HL-60 (cell line): ENCODE measurements around the gene A4GALT.

ENCODE experiments used
- DNase-seq, 2 experiments: peaks; one replicate each; pipeline ENCODE4 v3.0.0-alpha.2; 2010 to 2020; ENCODE audit warnings: low read depth in 1 of 2, low spot score in 1 of 2
- H3K27ac ChIP-seq: fragments of 250-450 bp; sonication (Bioruptor Pico); replicated peaks from 2 replicates; pipeline ENCODE4 v1.5.1; 2020; ENCODE audit warnings: mild to moderate bottlenecking, moderate library complexity
- H3K27me3 ChIP-seq: fragments of 250-450 bp; sonication (Bioruptor Pico); 2 replicates; pipeline ENCODE4 v1.5.1; 2021; ENCODE audit warnings: mild to moderate bottlenecking, moderate library complexity; ENCODE audit not compliant: insufficient read depth, poor library complexity, severe bottlenecking
- H3K4me3 ChIP-seq: replicated peaks from 2 replicates; pipeline ENCODE4 v1.5.1; 2011; ENCODE audit warnings: mild to moderate bottlenecking, control low read depth, low read length; ENCODE audit not compliant: insufficient read depth
- GABPA ChIP-seq: IDR thresholded peaks from 2 replicates; pipeline ENCODE4 v1.6.1; 2012; ENCODE audit warnings: low read depth
- POLR2AphosphoS5 ChIP-seq: IDR thresholded peaks from 2 replicates; pipeline ENCODE4 v1.6.1; 2012; ENCODE audit warnings: low read depth
- SPI1 ChIP-seq: IDR thresholded peaks from 2 replicates; pipeline ENCODE4 v1.6.1; 2012; ENCODE audit warnings: low read depth, mild to moderate bottlenecking, borderline replicate concordance
- TF ChIP-seq, protein P1 (sequence below): IDR thresholded peaks from 2 replicates; pipeline ENCODE4 v1.6.1; 2012; ENCODE audit warnings: low read depth; ENCODE audit not compliant: insufficient replicate concordance
- TF ChIP-seq, protein P2 (sequence below): IDR thresholded peaks from one replicate; pipeline ENCODE4 v1.5.1; 2011; ENCODE audit warnings: low read length, control low read depth, inconsistent platforms; ENCODE audit not compliant: insufficient read depth

The A4GALT gene

DNA sequence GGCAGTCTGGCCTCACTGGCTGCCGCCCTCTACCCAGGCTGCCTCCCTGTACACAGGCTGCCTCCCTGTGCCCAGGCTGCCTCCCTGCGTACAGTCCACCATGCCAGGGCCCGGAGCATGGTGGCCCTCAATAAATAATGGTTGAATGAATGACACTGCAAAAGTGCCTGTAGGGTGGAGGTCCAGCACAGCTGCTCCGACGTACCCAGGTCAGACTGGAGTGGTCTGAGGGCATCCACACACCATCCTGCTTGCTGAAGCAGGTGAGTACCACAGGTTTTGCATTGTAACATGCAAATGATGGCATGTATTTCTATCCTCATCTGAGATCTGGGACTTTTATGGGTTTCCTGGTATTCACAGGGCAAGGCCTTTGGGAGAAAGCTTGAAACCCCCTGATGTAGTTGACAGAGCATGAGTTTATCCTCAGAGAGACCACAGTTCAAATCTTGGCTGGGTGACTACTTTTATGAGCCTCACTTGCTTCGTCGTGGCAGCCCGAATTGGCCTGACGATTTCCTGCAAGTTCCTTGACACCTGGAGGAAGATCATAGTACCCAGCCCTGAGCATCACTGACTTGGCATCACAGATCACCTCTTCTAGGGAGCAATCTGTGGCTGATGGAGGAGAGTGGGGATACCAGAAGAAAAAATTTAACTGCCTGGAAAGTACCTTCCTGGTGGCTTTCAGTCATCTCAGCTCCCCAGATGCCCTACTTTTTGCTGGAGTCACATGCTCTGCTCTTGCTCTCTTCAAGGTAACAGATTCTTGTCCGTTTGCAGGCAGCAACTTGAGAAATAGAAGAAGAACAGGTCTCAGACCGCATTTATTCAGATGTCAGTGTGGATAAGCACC, 55.5 kb downstream of the A4GALT start:
- Histone ChIP-seq H3K27me3 (peaks cover 8% of the 10 kb centered on the region), H3K27ac (no peak overlapping the region), H3K4me3 (no peak overlapping the region)
- TF ChIP-seq, protein P1, sequence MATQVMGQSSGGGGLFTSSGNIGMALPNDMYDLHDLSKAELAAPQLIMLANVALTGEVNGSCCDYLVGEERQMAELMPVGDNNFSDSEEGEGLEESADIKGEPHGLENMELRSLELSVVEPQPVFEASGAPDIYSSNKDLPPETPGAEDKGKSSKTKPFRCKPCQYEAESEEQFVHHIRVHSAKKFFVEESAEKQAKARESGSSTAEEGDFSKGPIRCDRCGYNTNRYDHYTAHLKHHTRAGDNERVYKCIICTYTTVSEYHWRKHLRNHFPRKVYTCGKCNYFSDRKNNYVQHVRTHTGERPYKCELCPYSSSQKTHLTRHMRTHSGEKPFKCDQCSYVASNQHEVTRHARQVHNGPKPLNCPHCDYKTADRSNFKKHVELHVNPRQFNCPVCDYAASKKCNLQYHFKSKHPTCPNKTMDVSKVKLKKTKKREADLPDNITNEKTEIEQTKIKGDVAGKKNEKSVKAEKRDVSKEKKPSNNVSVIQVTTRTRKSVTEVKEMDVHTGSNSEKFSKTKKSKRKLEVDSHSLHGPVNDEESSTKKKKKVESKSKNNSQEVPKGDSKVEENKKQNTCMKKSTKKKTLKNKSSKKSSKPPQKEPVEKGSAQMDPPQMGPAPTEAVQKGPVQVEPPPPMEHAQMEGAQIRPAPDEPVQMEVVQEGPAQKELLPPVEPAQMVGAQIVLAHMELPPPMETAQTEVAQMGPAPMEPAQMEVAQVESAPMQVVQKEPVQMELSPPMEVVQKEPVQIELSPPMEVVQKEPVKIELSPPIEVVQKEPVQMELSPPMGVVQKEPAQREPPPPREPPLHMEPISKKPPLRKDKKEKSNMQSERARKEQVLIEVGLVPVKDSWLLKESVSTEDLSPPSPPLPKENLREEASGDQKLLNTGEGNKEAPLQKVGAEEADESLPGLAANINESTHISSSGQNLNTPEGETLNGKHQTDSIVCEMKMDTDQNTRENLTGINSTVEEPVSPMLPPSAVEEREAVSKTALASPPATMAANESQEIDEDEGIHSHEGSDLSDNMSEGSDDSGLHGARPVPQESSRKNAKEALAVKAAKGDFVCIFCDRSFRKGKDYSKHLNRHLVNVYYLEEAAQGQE: no peak
- TF ChIP-seq POLR2AphosphoS5: no peak
- TF ChIP-seq SPI1: no peak
- TF ChIP-seq, protein P2, sequence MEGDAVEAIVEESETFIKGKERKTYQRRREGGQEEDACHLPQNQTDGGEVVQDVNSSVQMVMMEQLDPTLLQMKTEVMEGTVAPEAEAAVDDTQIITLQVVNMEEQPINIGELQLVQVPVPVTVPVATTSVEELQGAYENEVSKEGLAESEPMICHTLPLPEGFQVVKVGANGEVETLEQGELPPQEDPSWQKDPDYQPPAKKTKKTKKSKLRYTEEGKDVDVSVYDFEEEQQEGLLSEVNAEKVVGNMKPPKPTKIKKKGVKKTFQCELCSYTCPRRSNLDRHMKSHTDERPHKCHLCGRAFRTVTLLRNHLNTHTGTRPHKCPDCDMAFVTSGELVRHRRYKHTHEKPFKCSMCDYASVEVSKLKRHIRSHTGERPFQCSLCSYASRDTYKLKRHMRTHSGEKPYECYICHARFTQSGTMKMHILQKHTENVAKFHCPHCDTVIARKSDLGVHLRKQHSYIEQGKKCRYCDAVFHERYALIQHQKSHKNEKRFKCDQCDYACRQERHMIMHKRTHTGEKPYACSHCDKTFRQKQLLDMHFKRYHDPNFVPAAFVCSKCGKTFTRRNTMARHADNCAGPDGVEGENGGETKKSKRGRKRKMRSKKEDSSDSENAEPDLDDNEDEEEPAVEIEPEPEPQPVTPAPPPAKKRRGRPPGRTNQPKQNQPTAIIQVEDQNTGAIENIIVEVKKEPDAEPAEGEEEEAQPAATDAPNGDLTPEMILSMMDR: no peak
- no peak for TF ChIP-seq GABPA
- DNase-seq: no peak

DNA sequence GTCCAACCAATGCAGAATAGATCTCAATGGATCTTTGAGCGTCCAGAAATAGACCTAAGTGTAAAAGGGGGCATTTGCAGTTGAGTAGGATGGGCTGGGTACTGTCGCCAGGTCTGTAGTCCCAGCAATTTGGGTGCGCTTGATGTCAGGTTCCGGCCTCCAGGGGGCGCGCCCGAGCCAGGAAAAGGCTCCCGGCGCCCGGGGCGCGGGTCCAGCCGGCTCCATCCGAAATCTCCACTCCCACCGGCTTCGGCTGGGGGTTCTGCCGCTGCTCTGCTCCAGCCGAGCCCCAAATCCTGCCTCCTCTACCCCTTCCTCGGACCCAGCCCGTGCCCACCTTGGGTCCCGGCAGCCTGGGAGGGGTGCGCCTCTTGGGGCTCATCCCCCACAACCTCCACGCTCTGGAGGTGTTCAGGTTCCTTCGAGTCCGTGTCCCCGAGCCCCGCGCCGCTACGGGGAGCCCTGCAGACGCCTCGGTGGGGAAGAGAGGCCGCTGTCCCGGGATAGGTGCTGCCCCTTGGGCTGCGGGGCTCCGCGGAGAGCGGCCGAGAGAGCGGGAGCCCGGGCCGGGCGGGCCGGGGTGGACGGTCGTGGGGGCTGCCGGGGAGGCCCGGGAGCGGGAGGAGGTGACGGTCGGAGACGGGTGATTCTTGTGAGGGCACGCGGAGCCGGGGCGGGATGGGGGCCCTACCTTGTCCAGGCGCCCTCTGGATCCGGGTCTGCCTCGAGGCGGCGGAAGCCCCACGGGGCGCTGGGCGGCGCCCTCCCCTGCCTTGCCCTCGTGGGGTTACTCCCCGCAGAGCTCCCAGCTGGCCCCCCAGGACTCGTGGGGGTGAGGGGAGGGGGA, 58.5 kb downstream of the A4GALT start:
- DNase-seq: peak in 1 of 2 experiments; percentile 65
- H3K27ac ChIP-seq: no peak overlapping the region
- peaks cover 8% of the 10 kb centered on the region for H3K27me3 ChIP-seq
- TF ChIP-seq, protein P2: peak; percentile 42
- TF ChIP-seq, protein P1: no peak
- H3K4me3 ChIP-seq: peak overlapping the region; percentile 42

DNA sequence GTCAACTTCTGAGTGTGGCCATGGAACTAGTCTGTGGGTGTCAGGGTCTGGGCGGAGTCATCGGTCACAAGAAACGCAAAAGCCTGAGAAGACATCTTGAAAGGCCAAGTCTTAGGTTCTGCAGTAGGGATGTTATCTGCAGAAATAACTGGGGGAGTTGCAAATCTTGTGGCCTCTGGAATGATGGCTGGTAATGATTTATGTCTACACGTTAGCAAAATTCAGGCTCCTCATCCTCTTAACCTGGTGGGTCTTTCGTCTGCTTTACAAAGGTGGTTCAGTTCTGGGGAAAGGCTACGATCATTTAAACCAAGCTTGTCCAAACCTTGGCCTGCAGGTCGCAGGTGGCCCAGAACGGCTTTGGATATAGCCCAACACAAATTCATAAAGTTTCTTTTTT, 64.1 kb downstream of the A4GALT start:
- H3K27me3 ChIP-seq: no peaks in the 10 kb centered on the region
- TF ChIP-seq, protein P1: no peak
- TF ChIP-seq SPI1 (no peak), POLR2AphosphoS5 (no peak), GABPA (no peak)
- TF ChIP-seq, protein P2: no peak
- H3K4me3 ChIP-seq: no peak overlapping the region
- no peak for DNase-seq
- H3K27ac ChIP-seq: no peak overlapping the region
